Left renal cortex interstitium (tissue), 4 donors: ENCODE data around the gene PDE4B. TPM values are rescaled to one million over a fixed set of nuclear protein-coding genes. Genes with fewer than 3 reads are reported as not detected.
"Not testable (repeated sequence)": the region's sequence is repeated elsewhere in the genome, so short reads cannot be mapped to it uniquely, and the experiment has no call there.

Experiments
- DNase-seq, 4 donors: peaks; one replicate each; pipeline ENCODE4 v3.0.0-alpha.2; 2013; ENCODE audit warnings: low read depth in 4 of 4, low spot score in 2 of 4, missing footprints in 1 of 4
- polyA plus RNA-seq, 4 donors: library from polyadenylated mRNA; unstranded; fragments of 120-200 nt; gene quantifications; one replicate each; pipeline ENCODE4 v1.2.1, GENCODE V29; 2013; ENCODE audit not compliant: insufficient read length in 4 of 4

Gene PDE4B
- polyA plus RNA-seq, 4 donors, result 5.6 to 11.1 (median 8.7) TPM

DNA sequence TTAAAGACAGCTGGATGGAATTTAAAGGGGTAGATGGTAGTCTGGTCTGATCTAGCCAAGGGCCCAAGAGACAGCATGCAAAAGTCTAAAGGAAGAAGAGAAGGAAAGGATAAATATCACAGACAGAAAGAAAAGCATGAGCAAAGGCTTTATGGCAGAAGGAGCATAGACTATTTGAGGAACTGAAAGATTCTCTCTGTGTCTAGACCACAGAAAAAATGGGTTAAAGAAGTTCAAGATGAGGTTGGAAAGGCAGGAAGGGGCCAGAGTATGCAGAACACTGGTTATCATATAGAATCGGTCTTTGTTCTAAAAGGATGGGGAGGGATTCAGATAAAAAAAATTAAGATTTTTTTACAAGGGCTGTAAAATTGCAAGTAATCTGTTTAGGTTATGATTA is 604.5 kb downstream of the PDE4B start:
- no peak for DNase-seq

DNA sequence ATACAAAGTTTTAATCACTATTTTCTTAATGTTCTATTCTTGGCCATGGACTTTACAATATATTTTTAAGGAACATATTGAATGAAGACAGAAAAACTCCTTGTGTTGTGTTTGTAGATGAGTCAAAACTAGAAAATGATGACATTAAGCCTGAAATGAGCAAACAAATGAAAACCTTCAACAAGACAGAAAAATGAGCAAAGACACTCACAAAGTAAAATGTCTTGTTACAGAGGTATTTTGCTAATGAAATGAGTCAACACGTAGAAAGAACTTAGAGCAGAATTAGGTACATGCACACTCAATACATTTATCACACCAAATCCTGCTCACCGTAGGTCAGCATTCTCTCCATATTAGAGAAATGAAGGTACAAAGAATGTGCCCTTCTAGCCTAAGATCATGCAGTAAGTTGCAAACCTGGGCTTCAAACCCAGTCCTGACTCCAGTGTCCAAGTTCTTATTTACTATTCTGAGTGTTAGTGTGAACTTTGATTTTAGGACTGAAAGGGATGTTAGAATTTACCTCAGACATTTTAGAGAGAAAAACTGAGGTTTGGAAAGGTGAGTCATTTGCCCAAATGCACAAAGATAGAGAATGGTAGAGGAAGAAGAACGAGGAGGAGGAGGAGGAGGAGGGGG is 607.3 kb downstream of the PDE4B start:
- no peak for DNase-seq

- DNase-seq, result no peak
Measured at GRCh38 chr1:66400660-66401059, 608.0 kb downstream of the PDE4B start.

- DNase-seq, result no peak
Measured at GRCh38 chr1:66401244-66401643, 608.5 kb downstream of the PDE4B start.

DNA sequence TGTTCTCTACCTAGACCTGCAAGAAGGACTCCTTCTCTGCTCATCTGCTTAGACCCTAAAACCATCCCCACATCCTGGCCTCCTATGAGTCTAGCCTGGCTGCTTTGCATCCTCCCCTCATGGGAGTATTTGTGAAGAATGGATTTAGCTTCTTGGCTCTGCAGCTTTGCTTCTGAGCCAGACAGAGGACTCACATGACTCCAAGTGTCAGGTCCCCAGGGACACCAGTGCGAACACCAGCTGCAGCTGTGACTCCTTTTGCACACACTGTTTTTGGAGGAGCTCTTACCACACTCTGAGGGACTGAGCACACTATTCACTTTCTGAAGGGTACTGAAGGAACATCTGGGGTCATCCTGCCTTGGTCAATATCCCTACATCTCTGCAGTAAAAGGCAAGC is 609.5 kb downstream of the PDE4B start:
- peak in 2 of 4 donors; percentile 20 to 21 for DNase-seq

DNA sequence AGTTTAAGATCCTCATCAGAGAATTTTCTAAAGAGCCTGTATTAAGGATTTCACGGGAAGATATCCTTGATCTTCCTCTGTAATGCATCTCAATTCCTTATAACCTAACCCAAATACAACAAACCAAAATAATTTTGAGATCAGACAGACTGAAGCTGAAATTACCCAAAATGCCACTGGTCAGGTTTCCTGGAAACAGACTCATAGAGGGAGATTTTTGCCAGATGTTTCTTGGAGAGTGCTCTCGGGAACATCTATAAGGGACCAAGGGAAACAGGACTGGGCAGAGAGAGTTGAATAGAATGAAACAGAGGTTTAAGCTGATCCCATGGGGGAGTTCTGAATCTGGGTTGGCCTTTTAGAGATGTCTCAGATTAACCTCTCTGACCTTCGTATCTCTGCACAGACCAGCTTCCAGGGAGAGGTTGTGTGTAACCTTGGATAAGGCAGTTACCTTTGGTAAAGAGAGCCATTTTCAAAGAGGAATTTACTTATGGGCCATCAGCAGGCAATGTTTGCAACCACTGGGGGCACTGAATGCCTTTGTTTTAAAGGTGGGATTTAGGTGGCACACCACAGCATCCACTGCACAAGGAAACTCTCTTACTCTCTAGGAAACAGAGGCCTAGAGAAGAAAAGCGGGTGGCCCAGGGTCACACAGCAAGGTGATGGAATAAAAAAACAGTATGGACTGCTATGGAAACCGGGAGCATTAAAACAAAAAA is 610.5 kb downstream of the PDE4B start:
- DNase-seq, result no peak

- DNase-seq, result no peak
Measured at GRCh38 chr1:66405061-66405460, 612.4 kb downstream of the PDE4B start.

DNA sequence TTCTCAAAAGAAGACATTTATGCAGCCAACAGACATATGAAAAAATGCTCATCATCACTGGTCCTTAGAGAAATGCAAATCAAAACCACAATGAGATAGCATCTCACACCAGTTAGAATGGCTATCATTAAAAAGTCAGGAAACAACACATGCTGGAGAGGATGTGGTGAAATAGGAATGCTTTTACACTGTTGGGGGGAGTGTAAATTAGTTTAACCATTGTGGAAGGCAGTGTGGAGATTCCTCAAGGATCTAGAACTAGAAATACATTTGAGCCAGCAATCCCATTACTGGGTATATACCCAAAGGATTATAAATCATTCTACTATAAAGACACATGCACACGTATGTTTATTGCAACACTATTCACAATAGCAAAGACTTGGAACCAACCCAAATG is 618.8 kb downstream of the PDE4B start:
- DNase-seq, result not testable (repeated sequence)

DNA sequence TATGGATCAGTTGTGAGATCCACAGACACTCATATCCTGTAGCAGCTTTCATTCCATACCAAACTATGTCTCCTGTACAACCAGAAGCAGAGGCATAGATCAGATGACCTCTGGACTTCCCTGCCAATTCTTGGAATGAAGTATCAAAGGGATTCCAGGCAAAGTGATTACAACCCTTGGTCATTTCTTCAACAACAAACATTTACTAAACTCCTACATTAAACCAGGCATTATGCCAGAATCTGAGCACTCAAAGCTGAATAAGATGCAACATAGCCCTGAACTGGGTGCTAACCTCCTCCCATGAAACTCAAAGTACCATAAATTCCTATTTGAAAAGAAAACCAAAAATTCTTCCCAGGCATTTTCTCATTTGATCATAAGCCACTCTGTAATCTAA is 620.0 kb downstream of the PDE4B start:
- DNase-seq, result no peak

DNA sequence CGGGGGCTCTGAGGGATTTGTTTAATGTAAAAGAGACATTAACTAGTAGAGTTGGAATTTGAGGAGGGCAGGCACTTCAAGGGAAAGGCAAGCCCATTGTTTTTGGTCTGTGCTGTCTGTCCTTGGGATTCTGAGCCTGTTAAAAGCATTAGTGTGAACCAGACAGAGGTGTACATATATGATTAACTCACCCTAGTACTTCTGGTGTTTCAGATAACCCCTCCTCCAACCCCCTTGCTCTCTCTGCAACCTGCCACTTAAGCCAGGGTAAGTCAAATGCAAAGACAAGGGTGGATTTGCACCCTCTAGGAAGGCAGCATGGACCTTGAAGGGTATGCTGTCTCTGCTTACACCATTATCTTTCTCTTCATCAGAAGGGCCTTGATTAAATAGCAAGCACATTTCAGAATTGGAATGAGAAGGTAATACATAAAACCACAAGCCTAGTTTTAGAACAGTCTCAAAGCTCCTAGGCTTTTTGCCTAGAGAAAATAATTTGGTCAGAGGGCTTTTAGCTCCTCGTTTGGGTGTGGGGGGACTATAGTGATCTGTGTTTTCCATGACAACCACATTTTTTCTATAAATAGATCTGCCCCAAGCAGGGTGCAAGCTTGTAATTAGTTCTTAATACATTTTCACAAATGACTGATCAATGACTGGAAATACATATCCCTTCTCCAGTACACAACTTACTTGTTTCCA is 620.6 kb downstream of the PDE4B start:
- DNase-seq, result no peak

- no peak for DNase-seq
Measured at GRCh38 chr1:66413838-66414175, 621.1 kb downstream of the PDE4B start.

DNA sequence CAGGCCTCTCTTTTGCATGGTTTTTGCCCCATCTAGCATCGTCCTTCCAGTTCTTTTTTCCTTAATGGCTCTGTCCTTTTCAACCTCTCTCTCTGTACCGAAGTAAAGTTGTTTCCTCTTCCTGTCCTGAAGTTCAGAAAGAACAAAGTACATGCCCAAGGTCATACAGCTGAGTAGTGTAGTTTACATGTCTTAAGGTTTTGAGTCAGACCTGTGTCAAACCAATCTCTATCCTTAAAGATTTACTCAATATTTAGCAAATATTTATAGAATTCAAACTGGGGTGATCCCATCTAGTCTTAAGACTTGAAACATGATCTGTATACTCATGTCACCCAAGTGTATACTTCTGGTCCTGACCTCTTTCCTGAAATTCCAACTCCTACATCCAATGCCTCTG is 622.6 kb downstream of the PDE4B start:
- DNase-seq, result no peak

DNA sequence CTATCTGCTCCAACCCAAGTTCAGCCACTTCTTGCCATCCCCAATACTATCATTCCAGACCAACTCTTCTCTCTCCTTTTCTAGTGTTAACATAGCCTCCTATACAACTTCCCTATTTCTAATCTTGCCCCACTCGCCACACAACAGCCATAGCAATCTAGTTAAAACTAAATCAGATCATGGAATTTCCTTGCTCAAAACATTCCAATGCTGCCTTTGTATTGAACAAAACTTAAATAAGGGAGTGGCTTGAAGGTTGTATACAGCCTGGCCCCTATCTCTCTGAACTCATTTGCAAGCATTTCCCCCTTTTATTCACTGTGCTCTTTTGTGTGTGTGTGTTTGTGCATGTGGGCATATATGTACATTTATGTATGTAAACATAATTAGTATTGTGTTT is 623.2 kb downstream of the PDE4B start:
- no peak for DNase-seq

DNA sequence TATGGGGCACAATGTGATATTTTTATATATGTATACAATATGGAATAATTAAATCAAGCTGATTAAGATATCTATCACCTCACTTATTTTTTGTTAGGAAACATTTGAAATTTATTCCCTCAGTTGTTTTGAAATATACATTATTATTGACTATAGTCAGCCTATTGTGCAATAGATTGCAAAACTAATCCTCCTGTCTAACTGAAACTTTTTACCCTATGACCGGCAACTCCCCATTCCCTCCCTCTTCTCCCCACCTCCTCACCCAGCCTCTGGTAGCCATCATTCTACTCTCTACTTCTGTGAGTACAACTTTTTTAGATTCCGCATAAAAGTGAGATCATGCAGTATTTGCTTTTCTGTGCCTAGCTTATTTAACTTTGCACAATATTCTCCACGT is 623.6 kb downstream of the PDE4B start:
- DNase-seq, result no peak

GRCh38 chr1:66418021-66418420 is 625.3 kb downstream of the PDE4B start:
- DNase-seq, result no peak

DNA sequence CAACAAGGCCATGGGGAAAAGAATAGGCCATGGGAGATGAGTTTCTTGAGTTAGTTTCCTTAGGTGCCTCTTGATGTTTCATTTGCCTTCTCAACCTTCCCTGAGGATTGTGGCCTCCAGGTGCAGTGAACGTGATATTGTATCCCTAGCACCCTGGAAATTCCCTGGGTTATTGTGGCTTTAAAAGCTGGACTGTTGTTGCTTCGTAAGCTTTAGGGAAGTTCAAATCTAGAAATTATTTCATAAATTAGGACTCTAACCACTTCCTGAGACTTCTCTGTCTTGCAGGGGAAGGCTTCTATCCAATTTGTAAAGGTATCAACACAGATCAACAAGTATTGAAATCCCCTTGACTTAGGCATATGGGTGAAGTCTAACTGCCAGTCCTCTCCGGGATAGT is 627.5 kb downstream of the PDE4B start:
- DNase-seq, result not testable (repeated sequence)

DNA sequence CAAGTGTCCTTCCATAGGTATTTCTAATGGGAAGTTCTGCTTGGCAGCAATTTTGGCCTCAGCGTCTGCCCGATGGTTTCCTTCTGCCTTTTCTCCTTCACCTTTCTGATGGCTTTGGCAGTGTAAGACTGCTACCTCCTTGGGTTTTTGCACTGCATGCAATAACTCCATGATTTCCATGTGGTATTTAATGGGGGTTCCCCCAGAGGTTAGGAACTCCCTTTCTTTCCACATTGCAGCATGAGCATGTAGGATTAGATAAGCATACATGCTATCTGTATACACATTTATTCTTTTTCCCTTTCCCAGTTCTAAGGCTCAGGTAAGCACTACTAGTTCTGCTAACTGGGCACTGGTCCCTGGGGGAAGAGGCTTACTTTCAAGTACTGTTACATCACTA is 628.2 kb downstream of the PDE4B start:
- not testable (repeated sequence) for DNase-seq

DNA sequence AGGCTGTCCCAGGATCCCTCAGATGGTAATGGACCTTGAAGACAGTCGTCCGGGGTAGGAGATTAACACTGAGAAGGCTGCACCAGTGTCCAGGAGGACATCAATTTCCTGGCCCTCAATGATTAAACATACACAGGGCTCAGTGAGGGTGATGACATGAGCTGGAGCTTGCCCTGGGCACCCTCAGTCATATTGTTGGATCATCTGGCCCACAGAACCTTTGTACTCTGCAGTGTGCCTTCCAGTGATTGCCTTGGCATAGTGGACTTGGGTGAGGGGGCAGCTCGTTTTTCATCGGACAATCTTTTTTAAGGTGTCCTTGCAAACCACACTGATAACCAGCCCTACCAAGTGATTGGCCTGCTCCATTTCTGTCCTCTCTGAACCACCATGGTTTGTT is 630.1 kb downstream of the PDE4B start:
- DNase-seq, result no peak
